ENCODE results near the gene SORCS2.

DNA sequence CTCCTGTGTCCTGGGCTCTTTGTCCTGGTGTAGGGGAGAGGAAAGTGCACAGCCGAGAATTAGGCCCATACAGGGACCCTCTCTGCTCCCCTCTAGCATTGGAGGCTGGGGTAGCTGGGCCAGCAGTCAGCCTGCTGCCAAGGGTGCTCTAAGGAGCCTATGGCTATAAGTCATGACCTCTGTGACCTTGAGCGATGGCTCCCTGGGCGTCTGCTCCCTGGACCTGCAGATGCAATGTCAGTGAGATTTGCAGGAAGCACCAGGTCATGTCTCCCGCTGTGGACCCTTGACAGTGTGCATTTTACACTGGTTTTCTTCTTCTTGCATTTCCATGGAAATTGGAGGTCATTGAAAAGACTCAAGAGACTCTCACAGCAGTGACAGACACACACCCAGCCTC lies 476.5 kb downstream of the SORCS2 start:
- TF ChIP-seq CTCF (optimal IDR thresholded peaks at IDR 0.05 in 1 of 3, IDR thresholded peaks at IDR 0.05 in 1 of 3, conservative IDR thresholded peaks at IDR 0.05 in 1 of 3; ENCODE audit: extremely low read depth in 1 of 3, insufficient read depth in 2 of 3, low read length in 3 of 3) (no peak), EZH2 (IDR thresholded peaks at IDR 0.05; ENCODE audit: low read length) (no peak)

All from keratinocyte (primary cell).